Measurements from ENCODE around the gene YAF2.

The YAF2 gene

DNA sequence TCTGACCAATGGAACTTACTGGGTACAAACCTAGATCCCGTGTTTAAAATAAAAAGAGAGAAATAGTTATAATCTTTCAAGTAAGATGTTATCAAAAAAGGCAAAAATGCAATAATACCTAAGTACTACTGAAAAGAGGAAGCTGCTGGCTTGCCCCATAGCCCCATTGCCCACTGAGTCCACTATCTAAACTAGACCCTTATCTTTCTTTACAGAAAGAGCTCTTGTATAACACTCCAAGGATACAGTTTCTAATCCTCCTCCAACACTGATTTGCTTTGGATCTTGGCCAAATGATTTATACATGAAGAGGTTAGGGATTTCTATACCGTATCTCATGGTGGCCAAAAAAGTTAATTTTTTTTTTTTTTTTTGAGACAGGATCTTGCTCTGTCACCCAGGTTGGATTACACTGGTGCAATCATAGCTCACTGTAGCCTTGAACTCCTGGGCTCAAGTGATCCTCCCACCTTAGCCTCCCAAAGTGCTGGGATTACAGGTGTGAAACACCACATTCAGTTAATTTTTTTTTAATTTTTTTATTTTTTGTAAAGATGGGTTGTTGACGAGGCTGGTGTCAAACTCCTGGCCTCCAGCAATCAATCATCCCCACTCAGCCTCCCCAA lies 96.0 kb downstream of the YAF2 start:
- Mint-ChIP-seq H3K36me3 (ENCODE audit: low read depth) (peaks cover 6% of the 10 kb centered on the region), H3K27ac (no peak overlapping the region), H3K4me3 (no peak overlapping the region), H3K4me1 (ENCODE audit: low read depth) (peaks cover 37% of the 10 kb centered on the region), H3K9me3 (no peaks in the 10 kb centered on the region), H3K27me3 (peaks cover 2% of the 10 kb centered on the region)
- intact Hi-C loops (cut with micrococcal nuclease) = no loop called here

DNA sequence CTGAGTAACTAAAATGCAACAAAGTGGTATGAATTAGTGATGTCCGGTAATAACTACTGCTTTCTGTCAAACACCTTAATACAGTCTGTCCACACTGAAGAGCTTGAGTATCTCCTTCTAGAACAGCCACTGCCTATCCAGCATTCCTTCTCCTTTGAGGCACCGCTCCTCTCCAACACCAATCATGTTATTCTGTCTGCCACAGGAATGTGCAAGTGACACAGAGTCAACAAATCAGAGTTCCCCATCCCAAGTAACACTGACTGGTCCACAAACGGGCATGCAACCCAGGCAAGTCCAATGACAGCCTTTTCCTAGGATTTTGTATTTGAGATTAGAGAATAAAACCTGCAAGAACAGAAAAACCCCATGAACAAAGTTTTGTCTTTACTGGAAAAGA lies 97.1 kb downstream of the YAF2 start:
- H3K27ac Mint-ChIP-seq = no peak overlapping the region

DNA sequence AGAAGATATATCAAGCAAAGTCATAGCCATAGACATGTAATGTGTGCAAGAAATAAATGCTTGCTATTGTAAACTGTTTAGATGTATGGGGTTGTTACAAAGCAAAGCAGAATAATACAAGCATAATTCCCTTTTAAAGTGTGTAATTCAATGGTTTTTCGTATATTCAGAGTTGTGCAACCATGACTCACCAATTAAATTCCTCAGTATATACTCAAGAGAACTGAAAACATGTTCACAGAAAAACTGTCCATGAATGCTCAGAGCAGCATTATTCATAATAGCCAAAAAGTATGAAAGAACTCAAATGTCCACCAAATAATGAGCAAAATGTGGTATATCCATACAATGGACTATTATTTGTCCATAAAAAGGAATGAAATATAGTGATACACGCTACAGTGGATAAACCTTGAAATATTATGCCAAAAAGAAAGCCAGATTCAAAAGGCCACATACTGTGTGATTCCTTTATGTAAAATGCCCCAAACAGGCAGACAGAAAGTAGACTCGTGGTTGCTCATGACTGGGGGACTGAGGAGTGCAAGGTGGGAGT lies 102.7 kb downstream of the YAF2 start:
- Mint-ChIP-seq H3K4me1 (ENCODE audit: low read depth) (peaks cover 22% of the 10 kb centered on the region), H3K4me3 (no peak overlapping the region), H3K36me3 (ENCODE audit: low read depth) (no peaks in the 10 kb centered on the region), H3K27me3 (no peaks in the 10 kb centered on the region), H3K9me3 (no peaks in the 10 kb centered on the region), H3K27ac (no peak overlapping the region)
- intact Hi-C loops (cut with micrococcal nuclease) = no loop called here

More for the DNA sequence above, 97.1 kb downstream of the YAF2 start:
- intact Hi-C loops (cut with micrococcal nuclease) = no loop called here
- Mint-ChIP-seq H3K27me3 (peaks cover 2% of the 10 kb centered on the region), H3K4me3 (no peak overlapping the region), H3K4me1 (ENCODE audit: low read depth) (peaks cover 34% of the 10 kb centered on the region), H3K9me3 (no peaks in the 10 kb centered on the region), H3K36me3 (ENCODE audit: low read depth) (peaks cover 6% of the 10 kb centered on the region)

DNA sequence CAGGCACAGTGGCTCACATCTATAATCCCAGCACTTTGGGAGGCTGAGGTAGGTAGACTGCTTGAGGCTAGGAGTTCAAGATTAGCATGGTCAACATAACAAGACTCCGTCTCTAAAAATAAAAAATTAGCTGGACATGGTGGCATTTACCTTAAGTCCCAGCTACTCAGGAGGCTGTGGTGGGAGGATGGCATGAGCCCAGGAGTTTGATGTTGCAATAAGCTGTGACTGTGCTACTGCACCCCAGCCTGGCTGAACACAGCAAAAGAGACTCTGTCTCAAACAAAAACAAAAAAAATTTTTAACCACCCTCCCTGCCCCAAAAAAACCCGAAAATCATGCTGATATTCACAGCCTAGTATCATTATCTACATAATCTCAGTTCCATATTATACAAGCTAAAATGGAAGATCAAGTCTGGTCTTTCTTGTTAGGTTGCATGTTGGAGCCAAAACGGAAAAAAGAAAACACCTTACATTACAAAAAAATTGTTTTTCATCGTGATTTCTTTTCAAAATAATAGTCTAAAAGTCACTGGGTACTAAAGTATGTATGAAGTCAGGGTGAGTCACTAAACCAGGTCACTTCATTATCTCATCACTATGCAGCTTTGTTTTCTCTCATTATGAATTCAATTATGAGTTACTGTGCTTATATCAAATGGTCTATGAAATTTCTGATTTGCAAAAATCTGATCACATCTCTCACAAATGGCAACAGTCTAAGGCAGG lies 107.2 kb downstream of the YAF2 start:
- Mint-ChIP-seq H3K36me3 (ENCODE audit: low read depth) (no peaks in the 10 kb centered on the region), H3K9me3 (no peaks in the 10 kb centered on the region), H3K27ac (no peak overlapping the region), H3K4me3 (no peak overlapping the region), H3K4me1 (ENCODE audit: low read depth) (peaks cover 29% of the 10 kb centered on the region), H3K27me3 (no peaks in the 10 kb centered on the region)
- intact Hi-C loops (cut with micrococcal nuclease) = loop anchor here (5.0 kb wide), 1 partner anchor 241 kb away; no protein-coding TSS in a partner anchor

DNA sequence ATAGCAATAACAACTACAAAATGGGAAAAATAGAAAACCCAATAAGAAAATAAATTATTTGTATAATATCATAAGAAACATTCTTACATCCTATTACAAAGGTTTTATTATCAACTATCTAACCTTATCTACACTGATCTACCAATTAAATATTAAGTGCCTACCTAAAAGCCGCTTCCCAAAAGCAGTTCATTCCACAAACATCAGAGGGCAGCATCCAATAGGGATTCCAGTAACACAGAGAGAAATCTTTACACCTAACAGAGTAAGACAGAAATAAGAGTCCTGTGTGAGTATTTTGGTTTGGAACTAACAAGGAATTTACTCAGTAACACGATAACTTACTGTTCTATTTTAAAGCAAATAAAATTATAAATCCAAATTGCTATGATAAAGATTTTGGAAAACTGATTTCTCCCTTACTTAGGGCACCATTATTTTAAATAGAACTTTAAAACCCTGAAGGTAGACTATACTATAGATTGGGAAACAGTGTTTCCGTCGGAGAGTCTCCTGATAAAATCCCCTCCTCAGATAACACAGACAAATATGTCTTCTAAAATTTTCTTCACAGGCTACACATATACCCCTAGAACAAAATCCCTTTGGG lies 108.3 kb downstream of the YAF2 start:
- H3K27ac Mint-ChIP-seq = no peak overlapping the region
- H3K9me3 Mint-ChIP-seq = no peaks in the 10 kb centered on the region
- intact Hi-C loops (cut with micrococcal nuclease) = loop anchor here (1.0 to 10.0 kb wide), 3 partner anchors 203 to 445 kb away; no protein-coding TSS in a partner anchor
- H3K4me3 Mint-ChIP-seq = no peak overlapping the region
- H3K27me3 Mint-ChIP-seq = no peaks in the 10 kb centered on the region
- peaks cover 17% of the 10 kb centered on the region for H3K4me1 Mint-ChIP-seq (ENCODE audit: low read depth)
- no peaks in the 10 kb centered on the region for H3K36me3 Mint-ChIP-seq (ENCODE audit: low read depth)

DNA sequence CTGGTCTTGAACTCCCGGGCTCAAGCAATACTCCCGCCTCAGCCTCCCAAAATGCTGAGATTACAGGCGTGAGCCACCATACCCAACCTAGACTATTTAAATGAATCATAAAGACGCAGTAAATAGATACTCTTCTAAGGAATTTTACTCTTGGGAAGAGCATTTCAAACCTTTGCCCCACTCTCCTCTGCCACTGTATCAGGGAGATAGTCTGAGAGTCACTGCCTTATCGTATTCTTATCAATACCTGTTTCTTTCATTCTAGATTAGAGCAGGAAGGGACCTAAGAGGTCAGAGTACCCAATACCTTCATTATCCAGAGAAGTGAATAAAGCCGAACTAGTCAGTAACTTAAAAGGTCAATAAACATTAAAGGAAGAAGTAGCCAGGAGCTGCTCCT lies 109.2 kb downstream of the YAF2 start:
- H3K27ac Mint-ChIP-seq = no peak overlapping the region
- peaks cover 14% of the 10 kb centered on the region for H3K4me1 Mint-ChIP-seq (ENCODE audit: low read depth)
- no peaks in the 10 kb centered on the region for H3K9me3 Mint-ChIP-seq
- no peaks in the 10 kb centered on the region for H3K36me3 Mint-ChIP-seq (ENCODE audit: low read depth)
- intact Hi-C loops (cut with micrococcal nuclease) = loop anchor here (1.0 to 10.0 kb wide), 2 partner anchors 203 to 446 kb away; no protein-coding TSS in a partner anchor
- no peak overlapping the region for H3K4me3 Mint-ChIP-seq
- no peaks in the 10 kb centered on the region for H3K27me3 Mint-ChIP-seq

DNA sequence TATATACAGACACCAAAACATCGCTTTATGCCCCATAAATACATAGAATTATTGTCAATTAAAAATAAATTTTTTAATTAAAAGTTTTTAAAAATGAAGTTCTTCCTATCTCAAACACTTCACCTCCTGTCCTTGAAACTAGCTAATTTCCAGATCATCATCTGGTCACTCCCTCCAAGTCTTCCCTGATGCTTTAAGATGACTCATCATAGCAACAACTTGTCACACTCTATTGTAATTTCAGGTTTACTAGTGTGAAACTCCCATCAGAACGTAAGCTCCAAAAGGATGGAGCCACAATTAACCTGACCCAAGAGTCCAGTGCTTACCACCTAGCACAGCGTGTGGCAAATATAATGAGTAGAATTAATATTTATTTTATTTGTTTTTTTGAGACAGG lies 109.7 kb downstream of the YAF2 start:
- H3K36me3 Mint-ChIP-seq (ENCODE audit: low read depth) = no peaks in the 10 kb centered on the region
- intact Hi-C loops (cut with micrococcal nuclease) = loop anchor here (10.0 kb wide), 1 partner anchor 446 kb away; no protein-coding TSS in a partner anchor
- H3K27me3 Mint-ChIP-seq = no peaks in the 10 kb centered on the region
- peaks cover 14% of the 10 kb centered on the region for H3K4me1 Mint-ChIP-seq (ENCODE audit: low read depth)
- no peak overlapping the region for H3K27ac Mint-ChIP-seq
- no peaks in the 10 kb centered on the region for H3K9me3 Mint-ChIP-seq
- H3K4me3 Mint-ChIP-seq = no peak overlapping the region

DNA sequence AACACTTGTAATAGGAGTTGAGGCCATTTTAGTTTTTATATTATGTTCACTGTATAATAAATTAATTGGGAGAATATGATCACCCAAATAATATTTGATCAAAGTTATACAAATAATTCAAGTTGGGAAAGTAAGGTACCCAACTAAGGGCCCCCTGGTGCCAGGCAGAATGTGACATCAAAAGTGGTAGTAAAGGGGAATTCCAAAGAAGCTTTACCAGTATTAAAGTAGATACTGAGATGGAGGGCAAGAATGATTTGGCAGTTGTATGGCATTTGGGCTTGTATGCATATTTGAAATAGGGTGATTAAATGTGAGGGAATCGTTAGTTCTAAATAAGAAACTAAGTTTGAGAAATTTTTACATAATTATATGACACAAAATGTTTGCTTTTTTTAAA lies 111.1 kb downstream of the YAF2 start:
- Mint-ChIP-seq H3K36me3 (ENCODE audit: low read depth) (no peaks in the 10 kb centered on the region), H3K4me3 (no peak overlapping the region), H3K4me1 (ENCODE audit: low read depth) (peaks cover 14% of the 10 kb centered on the region), H3K9me3 (no peaks in the 10 kb centered on the region), H3K27me3 (no peaks in the 10 kb centered on the region), H3K27ac (no peak overlapping the region)
- intact Hi-C loops (cut with micrococcal nuclease) = loop anchor here (10.0 kb wide), 1 partner anchor 448 kb away; no protein-coding TSS in a partner anchor

DNA sequence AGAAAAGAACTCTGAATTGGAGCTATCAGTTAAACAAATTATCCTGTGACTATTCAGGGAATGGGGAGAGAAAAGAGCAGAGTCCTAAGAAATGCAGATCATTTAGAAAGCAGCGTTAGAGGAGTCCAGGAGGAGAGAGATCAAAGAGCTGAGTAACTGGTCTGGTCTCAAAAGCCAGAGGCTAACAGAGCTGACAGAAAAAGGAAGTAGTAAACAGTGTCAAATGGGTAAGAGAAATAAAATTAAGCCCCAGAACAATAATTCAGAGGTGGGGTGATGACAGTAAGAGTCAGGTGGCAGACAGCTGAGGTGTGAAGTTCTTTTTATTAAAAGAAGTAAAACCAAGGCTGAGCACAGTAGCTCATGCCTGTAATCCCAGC lies 112.7 kb downstream of the YAF2 start:
- intact Hi-C loops (cut with micrococcal nuclease) = loop anchor here (10.0 kb wide), 1 partner anchor 449 kb away; no protein-coding TSS in a partner anchor
- Mint-ChIP-seq H3K36me3 (ENCODE audit: low read depth) (no peaks in the 10 kb centered on the region), H3K4me1 (ENCODE audit: low read depth) (peaks cover 7% of the 10 kb centered on the region), H3K9me3 (no peaks in the 10 kb centered on the region), H3K27ac (no peak overlapping the region), H3K27me3 (no peaks in the 10 kb centered on the region), H3K4me3 (no peak overlapping the region)

DNA sequence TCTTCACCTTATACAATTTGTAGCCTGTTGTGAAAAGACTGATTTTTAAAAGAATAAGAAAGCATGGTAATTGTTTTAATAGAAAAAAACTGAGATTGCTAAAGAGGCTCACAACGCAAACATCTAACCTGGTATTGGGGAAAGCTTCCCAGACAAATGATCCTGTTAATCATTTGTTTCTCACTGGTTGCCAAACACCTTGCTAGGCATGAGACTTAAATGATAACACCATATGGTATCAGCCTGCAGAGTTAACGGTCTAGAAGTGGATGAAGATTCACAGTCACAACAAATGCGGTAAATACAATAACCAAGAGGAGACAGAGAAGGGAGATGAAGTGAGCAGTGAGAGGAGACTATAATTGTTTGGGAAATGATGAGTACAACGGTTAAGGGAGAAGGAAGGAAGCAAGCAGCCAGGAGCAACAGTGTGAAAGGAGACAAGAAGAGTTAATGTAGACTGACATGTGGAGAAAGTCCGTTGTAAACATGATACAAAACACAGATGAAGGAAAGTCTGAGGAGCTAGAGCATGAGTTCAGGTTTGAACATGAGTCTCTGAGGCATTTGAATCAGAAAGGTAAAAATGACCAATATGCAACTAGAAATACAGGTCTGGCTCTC lies 113.2 kb downstream of the YAF2 start:
- no peaks in the 10 kb centered on the region for H3K27me3 Mint-ChIP-seq
- peaks cover 2% of the 10 kb centered on the region for H3K36me3 Mint-ChIP-seq (ENCODE audit: low read depth)
- H3K4me3 Mint-ChIP-seq = no peak overlapping the region
- intact Hi-C loops (cut with micrococcal nuclease) = loop anchor here (10.0 kb wide), 1 partner anchor 450 kb away; no protein-coding TSS in a partner anchor
- H3K27ac Mint-ChIP-seq = no peak overlapping the region
- H3K4me1 Mint-ChIP-seq (ENCODE audit: low read depth) = peaks cover 7% of the 10 kb centered on the region
- H3K9me3 Mint-ChIP-seq = no peaks in the 10 kb centered on the region

DNA sequence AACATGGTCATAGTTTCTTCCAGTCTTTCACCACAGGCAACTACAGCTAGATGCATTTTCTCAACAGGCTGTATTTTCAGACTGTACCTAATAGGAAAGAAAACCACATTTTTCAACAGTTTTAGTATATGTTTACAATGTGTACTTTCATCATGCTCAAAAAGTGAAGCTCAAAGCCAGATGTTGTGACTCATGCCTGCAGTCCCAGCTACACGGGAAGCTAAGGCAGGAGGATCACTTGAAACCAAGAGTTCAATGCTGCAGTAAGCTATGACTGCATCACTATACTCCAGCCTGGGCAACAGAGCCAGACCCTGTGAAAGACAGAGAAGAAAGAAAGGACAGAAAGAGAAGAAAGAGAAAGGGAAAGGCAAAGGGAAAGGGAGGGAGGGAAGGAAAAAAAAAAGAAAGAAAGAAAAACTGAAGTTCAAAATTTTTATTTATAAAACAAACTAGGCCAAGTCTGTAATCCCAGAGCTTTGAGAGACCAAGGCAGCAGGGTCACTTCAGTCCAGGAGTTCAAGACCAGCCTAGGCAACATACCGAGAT lies 118.9 kb downstream of the YAF2 start:
- Mint-ChIP-seq H3K27me3 (no peaks in the 10 kb centered on the region), H3K4me1 (ENCODE audit: low read depth) (peaks cover 16% of the 10 kb centered on the region), H3K36me3 (ENCODE audit: low read depth) (peaks cover 36% of the 10 kb centered on the region), H3K4me3 (no peak overlapping the region), H3K27ac (no peak overlapping the region), H3K9me3 (peaks cover 4% of the 10 kb centered on the region)
- intact Hi-C loops (cut with micrococcal nuclease) = no loop called here

DNA sequence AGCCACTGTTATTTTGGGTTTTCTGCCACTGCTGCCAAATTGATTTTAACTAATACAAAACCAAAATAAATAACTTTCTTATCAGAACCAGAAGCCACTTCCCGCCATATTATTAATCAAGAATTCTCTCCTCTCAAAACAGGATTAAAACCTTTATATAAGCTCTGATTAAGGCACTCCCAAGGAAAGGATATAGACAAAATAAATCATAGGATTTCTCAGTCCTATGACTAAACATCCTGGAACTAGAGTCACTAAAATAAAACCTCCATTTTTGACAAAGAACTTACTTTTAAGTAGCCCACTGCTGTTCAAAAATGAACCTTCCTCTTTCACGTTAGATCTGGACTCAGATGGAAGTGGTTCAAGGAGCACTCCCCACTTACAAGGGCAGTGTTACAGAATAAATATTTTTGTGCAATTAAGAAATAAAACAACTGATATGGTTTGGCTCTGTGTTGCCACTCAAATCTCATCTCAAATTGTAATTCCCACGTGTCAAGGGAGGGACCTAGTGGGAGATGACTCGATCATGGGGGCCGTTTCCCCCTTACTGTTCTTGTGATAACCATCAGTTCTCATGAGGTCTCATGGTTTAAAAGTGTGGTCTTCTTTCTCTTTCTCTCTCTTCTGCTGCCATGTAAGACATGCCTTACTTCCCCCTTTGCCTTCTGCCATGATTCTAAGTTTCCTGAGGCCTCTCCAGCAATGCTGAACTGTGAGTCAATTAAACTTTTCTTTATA lies 119.7 kb downstream of the YAF2 start:
- H3K27me3 Mint-ChIP-seq = no peaks in the 10 kb centered on the region
- H3K36me3 Mint-ChIP-seq (ENCODE audit: low read depth) = peaks cover 44% of the 10 kb centered on the region
- intact Hi-C loops (cut with micrococcal nuclease) = no loop called here
- H3K27ac Mint-ChIP-seq = no peak overlapping the region
- no peak overlapping the region for H3K4me3 Mint-ChIP-seq
- H3K4me1 Mint-ChIP-seq (ENCODE audit: low read depth) = peaks cover 16% of the 10 kb centered on the region
- peaks cover 13% of the 10 kb centered on the region for H3K9me3 Mint-ChIP-seq

DNA sequence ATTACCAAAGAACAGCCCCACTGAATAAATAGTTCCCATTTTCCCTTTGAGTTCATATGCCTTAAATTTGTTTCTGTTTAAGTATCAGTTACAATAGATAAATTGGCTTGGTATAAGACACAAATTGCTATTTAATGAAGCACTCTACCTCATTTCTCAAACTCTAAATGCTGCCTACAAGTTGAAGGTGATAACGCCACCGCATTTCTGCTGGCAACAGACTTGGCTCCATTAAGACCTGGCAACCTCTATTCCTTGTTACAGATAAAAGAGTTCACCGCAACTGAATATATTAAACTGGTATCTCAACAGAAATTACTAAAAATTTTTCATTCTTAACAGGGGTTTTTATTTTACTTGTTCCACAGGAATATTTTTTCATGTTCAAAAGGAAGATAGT lies 129.0 kb downstream of the YAF2 start:
- H3K4me1 Mint-ChIP-seq (ENCODE audit: low read depth) = no peaks in the 10 kb centered on the region
- H3K36me3 Mint-ChIP-seq (ENCODE audit: low read depth) = peaks cover 42% of the 10 kb centered on the region
- H3K9me3 Mint-ChIP-seq = peaks cover 28% of the 10 kb centered on the region
- no peak overlapping the region for H3K4me3 Mint-ChIP-seq
- H3K27ac Mint-ChIP-seq = no peak overlapping the region
- H3K27me3 Mint-ChIP-seq = no peaks in the 10 kb centered on the region
- intact Hi-C loops (cut with micrococcal nuclease) = no loop called here
